OCI-LY3 (cell line): ENCODE data around the gene PROM1.

ENCODE experiments used
- CTCF ChIP-seq: fragments of 200-600, 300-600 bp; sonication (generic); IDR thresholded peaks from 2 replicates; pipeline ENCODE4 v1.5.1; 2014; ENCODE audit warnings: antibody characterized with exemption, low read length, low read depth
- EZH2phosphoT487 ChIP-seq: fragments of 200-600 bp; shearing (Covaris generic); IDR thresholded peaks from 2 replicates; pipeline ENCODE4 v1.6.1; 2018; ENCODE audit warnings: antibody characterized with exemption, mixed run types, low read depth

GRCh38 chr4:16123356-16124084 lies 39.7 kb upstream of the PROM1 start:
- TF ChIP-seq CTCF (no peak), EZH2phosphoT487 (no peak)
